Fibroblast of upper back skin (primary cell): ENCODE data around the gene ZNF592.

ENCODE experiments used
- DNase-seq: peaks from one replicate; pipeline ENCODE4 v3.0.0-alpha.2; 2013

The ZNF592 gene

DNA sequence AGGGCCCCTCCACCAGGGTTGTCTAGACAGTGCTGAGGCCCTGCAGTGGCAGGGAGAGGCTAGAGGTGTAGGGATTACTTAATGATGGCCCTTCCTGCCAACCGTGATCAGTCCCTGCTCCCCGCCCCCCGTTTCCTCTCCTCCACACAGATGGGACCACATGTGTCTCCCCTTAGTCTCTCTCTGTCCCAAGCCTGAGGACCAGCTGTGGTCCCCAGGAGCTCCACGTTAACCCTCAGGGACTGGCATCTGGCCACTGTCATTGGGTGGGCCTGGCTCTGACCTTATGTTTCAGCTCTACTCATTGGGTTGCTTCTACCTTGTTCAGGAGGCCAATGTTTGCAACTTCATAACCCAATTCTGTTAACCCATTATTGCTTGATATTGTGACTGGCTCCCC lies 62.8 kb downstream of the ZNF592 start:
- DNase-seq = no peak

DNA sequence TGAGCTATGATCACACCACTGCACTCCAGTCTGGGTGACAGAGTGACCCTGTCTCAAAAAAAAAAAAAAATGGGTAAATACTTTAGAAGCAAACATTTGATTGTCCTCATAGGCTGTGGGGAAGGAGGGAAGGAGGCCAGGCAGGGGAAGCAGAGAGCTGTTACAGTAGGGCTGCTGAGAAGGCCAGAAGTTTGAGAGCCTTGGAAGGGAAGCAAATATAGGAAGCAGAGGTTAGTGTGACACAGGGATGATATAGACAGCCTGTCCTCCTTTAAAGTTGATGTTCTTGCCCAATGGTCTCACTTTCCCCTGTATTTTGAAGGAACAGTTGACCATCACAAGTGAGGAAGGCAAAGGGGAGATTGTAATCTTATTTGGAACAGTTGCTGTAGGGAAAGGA lies 63.4 kb downstream of the ZNF592 start:
- no peak for DNase-seq

DNA sequence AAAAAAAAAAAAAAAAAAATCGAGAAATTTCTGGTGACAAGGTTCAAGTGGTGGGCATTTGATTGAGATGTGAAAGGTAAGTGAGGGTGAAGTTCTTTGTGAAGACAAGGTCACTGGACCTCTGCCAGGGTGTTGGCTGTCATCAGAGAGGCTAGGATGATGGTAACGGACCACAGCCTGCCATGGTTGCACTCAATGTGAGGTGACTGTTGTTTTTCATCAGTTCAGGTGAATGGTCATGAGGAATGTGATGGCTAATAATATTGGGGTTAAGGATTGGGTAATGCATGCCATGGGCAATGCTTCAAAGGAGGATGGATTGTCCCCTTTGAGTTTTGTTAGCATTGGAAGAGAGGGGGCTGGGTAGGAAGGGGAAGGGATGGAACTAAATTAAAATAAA lies 64.5 kb downstream of the ZNF592 start:
- no peak for DNase-seq

DNA sequence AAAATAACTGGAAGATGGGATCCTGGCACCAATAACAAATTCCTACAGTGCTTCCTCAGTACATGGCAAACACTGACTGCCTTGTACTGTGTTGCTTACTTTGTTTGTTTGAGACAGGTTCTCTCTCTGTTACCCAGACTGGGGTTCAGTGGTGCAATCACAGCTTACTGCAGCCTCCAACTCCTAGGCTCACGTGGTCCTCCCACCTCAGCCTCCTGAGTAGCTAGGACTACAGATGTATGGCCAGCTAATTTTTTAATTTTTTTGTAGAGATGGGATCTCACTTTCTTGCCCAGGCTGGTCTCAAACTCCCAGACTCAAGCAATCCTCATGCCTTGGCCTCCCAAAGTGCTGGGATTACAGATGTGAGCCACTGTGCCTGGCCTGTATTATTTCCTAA lies 65.0 kb downstream of the ZNF592 start:
- DNase-seq = no peak

DNA sequence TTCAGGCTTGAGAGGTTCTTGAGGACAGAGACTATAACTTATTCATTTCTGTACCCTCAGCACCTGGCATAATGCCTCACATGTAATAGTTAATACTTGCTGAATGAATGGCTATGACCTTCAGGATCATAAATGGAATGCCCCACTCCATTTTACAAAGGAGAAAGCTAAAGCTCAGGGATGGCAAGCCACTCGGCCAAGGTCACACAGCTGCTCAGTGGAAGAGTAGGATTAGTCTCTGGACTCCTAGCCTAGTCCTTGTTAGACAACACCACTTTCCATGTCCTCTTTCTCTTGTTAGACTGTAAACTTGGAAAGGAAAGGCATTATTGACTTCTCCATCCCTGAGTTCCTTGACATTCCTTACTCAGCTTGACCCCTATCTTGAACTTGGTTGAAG lies 65.5 kb downstream of the ZNF592 start:
- no peak for DNase-seq

DNA sequence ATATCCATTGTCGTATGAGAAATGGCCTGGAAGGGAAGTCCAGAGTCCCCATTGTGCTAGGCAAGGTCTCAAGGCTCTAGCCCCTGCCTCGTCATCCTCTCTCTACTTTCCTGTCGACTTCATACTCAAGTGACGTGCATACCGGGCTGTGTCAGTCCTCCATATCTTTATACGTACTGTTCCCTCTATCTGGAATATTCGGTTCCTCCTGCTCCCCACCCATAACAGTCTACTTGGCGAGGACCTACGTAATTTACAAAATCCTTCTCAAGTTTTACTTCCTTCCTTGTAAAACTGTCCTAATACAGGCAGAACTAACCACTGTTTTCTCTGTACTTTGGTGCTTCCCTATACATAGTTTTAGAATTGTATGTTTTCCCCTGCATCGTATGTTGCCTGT lies 66.5 kb downstream of the ZNF592 start:
- no peak for DNase-seq

DNA sequence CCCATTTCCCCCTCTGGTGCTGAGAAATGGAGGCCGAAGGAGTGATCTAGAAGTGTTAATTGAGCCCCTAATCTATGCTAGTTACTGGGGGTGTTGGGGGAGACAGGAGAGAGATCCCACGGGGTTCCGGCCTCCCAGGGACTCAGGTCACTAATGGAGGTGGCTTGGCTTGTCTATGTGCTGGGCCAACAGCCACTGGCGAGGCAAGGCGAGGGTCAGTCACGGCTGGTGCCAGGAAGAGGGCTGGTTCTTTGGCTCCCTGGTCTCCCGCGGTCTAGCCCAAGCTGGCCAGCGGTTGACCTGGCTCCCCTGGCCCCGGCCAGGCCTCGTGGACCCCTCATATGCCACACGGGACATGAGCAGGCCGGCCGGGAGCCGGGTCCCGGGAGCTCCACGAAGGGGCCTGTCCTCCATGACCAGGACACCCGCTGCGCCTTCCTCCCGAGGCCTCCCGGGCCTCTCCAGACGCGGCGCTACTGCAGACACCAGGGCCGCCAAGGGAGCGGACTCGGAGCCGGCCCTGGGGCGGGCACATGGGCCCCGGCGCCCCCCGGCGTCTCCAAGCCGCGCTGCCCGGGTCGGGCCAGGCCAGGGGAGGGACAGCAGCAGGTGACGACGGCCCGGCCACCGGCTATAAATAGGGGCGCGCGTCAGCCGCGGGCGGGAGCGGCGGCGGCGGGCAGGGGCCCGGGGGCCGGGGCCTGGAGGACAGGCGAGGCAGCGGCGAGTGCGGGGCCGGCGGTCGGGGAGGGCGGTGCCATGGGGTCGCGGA lies 68.5 kb downstream of the ZNF592 start, which contains the start of gene ALPK3:
Gene ALPK3 (plus strand): TSS at position 663 of the 772 bp plus-strand sequence. CDS start 97 bp downstream, at position 760.
- no peak for DNase-seq

DNA sequence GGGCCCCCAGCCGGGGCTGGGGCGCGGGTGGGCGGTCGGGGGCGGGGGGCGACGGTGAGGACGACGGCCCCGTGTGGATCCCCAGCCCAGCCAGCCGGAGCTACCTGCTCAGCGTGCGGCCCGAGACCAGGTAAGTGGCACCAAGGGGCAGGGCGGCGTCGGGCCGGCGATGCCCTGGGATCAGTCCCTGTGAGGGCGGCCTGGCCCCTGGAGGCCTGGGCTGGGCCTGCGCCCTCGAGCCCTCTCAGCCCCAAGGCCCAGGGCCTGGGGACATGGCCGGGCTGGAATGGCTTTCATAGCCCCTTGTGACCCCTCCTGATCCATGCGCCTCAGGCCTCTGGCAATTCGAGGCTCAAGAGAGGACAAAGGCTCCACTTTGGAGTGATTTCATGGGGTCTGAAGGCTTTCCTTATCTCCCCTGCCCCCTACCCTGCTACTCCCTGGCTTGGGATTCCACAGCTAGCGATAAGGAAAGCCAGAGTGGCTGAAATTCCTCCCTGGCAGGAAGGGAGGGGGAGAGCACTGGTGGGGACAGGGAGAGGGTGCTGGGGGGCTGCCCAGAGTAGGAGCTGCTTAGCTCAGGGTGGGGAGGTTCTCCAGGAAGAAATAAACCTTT lies 69.2 kb downstream of the ZNF592 start:
- DNase-seq = no peak

DNA sequence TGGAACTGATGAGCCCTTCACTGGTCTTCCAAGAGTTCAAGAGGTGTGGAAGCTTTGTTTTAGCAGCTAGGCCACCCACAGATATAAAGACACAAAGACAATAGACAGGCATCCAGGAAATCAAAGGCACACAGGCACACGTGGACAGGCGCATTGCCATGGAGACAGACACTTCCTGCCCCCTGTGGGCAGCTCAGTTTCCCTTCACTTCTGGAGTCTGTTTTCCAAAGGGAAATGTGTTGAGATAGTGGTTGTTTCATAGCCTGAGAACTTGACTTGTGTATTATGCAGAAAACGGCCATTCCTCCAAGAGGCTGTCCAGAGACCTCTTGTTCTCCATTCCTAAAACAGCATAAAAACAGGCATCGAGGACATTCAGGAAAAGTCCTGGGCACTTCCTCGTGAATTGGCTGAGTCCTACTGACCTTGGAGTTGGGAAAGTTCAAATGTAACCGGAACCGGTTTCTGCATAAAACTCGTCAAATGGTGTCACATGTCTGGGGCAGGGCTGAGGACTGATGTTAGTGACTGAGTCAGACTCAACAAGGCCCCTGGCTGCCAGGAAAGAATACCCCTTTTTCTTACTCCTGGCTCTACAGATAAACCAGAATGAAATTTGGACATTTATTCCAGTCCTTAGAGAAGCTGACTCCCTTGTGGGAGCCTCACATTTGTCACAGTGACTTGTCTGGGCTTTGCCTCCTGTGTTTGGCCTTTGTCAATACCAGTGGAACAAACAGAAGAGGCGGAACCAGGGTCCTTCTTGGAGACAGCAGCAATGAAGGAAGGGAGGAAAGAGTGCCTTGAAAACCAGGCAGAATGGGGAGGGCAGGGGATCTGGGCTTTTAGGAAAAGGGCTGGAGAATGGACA lies 70.1 kb downstream of the ZNF592 start:
- peak; percentile 24 for DNase-seq

DNA sequence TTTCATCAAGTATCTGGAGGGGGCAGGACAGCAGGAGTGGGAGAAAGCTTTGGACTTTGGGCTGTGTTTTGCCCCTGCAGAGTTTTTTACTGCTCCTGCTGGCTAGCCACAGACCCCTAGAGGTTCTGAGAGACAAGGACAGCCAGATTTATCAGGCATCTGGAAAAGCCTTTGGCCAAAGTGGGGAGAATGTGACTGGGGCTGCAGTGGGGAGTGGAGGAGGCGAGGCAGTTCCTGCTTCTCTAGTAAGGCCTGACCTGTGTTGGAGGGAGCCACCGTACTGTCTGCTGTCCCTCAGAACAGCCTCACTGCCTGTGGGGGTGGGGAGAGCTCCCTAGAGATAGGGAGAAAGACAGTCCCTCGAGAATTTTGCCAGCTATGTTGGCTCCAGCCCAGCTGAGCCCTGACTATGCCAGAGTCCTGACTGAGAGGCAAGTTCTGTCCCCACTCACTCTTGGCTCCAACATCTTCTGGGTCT lies 70.9 kb downstream of the ZNF592 start:
- no peak for DNase-seq

DNA sequence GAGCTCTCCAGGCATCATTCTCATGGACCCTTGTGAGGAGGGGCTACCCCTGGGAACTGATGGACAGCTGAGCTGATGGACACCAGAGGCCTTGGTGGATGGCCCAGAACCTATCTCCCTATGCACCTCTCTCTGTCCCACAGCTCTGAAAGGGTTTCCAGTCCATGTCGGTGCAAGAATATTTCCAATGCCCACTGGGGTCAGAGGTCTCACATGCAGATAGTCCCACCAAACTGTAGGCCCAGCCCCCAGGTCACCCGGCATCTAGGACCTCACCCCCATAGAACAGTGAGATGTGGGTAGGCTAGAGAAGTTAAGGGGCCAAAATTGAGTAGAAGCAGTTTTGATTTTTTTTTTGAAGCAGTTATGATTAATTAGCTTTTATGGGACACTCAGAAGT lies 71.4 kb downstream of the ZNF592 start:
- DNase-seq = no peak

DNA sequence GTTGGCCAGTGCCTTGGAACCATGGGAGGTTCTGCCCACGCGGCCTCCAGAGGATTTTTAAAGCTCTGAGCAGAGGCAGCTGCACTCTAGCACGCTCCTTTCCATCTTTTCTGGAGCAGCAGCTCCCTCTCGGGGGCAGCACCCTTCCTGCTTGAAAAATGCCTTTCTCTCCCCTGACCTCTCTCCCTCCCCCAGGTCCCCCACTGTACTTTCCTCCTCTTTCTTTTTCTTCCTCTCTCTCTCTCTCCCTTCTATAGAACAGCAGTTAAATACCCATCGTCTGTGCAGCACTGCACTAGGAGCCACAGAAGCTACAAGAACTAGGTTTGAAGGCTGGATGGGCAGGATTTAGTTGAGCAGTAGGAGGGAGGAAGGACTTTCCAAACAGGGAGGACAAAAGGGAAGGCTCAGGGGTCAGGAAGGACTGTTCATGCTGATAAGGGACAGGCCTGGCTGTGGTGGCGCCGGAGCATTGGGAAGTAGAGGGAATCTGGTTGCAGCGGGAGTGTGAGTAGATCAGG lies 73.2 kb downstream of the ZNF592 start:
- DNase-seq = no peak

DNA sequence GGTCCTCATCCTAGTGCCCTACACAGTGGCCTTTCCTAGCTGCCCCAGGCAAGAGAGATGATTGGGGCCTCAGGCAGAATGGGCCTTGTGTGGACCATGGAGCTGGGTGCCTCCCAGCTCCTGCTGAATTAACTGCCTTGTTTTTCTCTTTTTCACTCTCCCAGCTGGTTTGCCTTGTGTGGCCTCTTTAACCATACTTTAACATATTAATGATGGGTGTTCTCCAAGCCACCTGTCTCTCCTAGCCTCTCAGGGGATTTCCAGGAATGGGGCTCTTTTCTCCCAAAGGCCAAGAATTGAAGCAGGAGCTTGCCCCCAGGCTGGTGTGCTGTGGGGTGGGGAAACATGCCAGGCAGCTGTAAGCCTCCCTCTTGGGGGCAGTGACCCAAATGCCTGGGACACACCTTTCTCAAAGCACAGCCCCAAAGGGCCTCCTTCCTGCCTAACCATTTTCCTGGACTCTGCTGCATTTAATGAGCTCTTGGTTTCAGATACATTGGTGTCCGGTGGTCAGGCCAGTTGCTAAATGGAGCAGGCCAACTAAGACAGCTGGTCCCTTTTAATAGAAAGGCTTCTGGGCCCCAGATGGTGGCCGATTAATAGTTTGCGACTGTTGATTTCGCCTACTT lies 74.4 kb downstream of the ZNF592 start:
- DNase-seq = no peak

DNA sequence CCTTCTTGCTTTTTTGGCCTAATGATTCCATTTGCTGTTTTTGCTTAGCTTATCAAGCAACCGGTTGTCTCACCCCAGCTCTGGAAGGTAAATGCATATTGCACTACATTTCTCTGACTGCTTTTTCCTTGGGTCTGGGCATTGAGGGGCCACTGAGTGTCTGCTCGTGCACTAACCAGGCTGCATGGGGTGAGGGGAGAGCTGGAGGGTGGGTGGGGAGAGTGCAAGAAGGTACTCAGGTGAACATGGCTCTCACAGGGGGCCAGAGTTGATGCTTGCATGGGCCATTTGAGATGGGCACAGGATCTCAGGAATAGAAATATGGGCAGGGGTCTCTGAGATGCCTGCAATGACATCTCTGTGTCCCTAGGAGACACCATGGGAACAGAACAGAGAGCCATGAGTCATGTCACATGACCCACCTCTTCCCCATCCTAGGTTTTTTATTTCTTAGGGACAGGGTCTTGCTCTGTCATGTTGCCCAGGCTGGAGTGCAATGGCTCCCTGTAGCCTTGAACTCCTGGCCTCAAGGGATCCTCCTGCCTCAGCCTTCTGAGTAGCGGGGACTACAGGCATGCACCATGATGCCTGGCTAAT lies 75.0 kb downstream of the ZNF592 start:
- DNase-seq = no peak

DNA sequence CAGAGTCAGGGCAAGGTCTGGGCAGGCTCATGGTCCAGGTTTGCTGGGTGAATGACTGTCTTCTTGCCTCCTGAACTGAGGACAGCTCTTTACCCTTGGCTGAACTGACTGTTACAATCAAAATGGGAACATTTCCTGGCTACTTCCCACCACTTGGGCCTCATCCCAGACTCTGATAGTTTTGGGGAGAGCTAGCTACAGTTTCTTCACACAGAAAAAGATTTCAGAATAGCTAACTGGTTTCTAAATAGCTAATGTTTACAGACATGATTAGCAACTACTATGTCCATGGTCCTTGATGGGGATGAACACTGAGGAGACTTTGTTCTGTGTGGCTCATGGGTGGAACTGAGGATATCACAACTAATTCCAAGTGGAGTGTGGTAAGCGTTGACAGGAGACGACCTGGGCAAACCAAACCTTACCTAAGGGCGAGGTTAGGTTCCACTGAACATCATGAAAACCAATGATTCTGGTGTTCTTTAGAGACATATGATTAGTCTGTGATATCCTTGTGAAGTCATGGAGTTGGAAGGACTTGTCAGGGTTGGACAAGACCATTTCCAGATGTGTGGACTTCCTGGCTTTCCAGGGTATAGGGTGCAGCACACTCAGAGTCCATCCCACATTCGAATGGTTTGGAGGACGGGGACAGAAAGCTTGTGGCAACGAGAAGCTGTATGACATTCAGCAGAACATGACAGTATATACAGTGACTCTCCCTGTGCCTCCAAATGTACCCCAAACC lies 76.0 kb downstream of the ZNF592 start:
- DNase-seq = no peak

DNA sequence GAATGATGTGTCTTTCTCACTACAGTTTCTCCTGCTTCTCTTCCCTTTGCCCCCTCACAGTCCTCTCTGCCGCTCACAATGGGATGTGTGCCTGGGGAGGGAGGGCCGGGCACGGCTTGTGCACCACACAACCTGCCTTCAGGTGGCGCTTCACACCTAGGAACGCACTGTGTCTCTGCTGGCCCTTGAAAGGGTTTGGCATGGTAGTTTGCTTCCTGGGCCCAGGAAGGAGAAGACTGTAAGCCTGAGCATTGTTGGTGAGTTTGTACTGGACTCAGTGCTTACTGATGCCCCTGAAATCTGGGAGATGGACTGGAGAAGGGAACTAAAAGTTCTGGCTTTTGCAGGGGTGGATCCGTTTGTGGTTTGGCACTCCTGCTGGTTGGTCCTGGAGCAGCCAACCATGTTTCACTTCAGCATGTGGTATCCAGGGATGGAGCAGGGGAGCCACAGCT lies 78.0 kb downstream of the ZNF592 start:
- no peak for DNase-seq

DNA sequence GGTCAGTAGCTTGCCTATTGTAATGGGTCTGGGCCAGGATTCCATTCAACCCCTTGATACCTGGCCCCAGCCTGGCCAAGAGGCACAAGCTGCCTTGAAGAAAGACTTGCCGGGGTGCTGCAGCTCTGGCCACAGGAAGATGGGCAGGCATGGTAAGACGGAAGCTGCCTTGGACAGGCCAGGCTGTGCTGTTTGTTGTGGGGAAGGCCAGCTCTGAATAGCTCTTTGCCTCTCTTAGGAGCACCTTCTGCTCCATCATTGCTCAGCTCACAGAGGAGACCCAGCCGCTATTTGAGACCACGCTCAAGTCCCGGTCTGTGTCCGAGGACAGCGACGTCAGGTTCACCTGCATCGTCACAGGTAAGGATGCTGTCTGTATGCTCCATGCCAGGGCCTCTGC lies 78.9 kb downstream of the ZNF592 start:
- DNase-seq = no peak

DNA sequence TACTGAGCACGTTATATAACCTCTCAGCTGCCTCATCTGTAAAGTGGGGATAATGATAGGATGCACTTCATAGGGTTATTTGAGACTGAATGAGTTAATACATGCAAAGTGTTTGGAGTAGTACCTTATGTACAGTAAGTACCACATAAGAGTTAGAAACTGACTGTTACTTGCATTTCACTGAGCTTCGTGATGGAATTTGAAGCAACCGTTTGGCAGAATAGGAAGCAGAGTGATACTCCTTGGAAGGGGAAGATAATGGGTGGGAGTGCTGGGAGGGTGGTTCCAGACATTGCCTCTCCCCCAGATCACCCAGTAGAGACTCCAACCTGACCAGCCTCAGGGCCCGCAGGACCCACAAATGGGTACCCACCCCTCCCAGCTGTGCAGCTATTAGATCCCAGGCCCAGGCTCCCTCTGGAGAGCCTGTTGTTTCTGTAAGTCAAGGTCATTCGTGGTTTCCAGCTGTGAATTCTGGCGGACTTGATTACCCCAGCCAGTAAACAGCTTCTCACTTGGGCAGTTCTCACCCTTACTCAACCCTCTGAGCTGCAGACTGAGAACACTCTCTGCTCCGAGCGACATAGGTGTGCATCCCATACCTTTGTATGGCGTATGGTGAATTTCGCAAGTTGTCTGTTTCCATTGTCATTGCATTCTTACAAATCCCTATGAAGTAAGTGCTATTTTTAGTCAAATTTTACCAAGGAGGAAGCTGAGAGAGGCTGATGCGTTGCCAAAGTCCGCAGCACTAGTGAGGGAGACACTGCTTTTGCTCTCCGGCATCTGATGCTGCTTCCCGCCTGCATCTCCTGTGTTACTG lies 79.9 kb downstream of the ZNF592 start:
- no peak for DNase-seq

DNA sequence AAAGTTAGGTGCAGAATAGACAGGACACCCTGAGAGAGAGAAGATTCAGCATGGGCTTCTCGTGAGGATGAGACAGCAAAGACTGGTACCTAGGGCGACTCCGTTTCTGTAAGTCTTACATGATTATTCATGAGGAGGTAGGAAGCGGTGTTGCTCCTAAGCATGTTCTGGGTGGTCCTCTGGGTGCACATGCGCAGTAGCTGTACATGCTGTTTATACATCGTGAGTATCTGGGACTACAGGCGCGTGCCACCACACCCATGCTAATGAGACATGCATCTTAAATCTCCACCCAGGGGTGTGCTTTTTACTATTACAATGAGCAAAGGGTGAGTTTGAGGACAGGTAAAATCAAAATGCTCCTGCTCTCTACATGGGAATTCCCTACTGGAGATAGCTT lies 81.0 kb downstream of the ZNF592 start:
- DNase-seq = no peak

DNA sequence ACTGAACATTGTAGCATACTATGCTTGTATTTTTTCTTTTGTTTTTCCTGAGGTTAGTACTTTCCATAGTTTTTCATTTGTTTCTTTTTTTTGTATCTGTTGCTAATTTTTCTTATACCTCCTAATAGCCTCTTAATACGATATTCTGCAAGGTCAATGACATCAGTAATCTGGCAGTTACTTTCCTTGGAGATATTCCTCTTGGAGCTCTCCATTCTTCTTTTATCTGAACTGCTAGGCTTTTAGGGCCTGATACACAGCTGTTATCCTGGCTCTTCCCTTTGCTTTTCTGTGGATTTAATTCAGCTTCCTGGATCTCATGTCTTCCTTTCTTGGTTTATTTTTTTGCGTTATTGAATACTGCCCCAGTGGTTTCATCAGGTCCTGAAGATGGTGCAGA lies 81.6 kb downstream of the ZNF592 start:
- DNase-seq = no peak

DNA sequence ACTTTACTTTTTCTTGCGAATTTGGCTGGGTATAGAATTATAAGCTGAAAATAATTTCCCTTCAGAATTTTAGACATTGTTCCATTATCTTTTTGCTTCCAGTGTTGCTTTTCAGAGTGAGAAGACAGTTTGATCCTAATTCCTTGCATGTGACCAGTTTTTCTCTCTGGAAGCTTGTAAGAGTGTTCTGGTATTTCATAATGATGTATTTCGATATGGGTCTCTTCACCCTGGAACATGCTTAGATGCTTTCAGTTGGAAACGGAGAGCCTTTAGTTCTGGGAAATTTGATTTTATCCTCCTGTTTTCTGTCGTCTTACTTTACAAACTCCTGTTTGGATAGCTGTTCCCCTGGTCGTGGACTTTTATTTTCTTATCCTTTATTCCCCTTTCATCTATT lies 82.6 kb downstream of the ZNF592 start:
- DNase-seq = no peak
